SKM-1 treated with dmso at 0.1 percent for 144 hours (cell line): ENCODE data around the gene PRTG.
"Not testable (repeated sequence)": the region's sequence is repeated elsewhere in the genome, so short reads cannot be mapped to it uniquely, and the experiment has no call there.

Source experiments
- DNase-seq: peaks from one replicate; lab custom pipeline; 2025; ENCODE audit not compliant: unreplicated experiment; lab: John Stamatoyannopoulos, UW

PRTG gene

GRCh38 chr15:55649058-55649423 is 93.9 kb downstream of the PRTG start:
- no peak for DNase-seq

DNA sequence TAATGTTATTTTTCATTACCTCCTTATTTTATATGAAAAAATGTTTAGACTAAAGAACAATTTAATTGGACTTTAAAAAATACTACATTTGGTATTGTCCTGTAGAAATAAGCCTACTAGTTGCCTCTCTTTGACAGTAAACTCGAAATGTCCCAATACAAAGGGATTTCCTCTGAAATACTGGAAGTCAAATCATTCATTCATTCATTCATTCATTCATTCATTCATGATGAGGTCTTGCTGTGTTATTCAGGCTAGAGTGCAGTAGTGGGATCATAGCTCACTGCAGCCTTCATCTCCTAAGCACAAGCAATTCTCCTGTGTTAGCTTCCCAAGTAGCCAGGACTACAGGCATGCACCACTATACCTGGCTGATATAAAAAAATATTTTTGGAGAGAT is 104.2 kb downstream of the PRTG start:
- DNase-seq = no peak

DNA sequence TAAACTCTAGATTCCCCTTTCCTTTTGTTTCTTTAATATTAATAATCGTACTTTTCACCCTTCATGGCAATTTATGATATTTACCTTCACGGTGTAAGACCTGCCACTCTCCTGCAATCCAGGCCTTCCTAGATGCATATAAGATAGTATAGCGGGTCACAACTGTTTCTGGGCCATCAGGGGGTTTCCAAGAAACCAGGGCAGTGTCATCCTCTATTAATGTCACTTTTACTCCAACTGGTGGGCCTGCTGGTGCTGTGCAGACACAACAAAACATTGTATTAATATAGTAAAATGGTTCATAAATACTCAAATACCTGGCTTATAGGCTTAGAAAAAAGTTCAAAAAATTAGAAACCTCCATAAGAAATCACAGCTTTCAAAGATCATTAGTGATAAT is 105.9 kb downstream of the PRTG start:
- no peak for DNase-seq

DNA sequence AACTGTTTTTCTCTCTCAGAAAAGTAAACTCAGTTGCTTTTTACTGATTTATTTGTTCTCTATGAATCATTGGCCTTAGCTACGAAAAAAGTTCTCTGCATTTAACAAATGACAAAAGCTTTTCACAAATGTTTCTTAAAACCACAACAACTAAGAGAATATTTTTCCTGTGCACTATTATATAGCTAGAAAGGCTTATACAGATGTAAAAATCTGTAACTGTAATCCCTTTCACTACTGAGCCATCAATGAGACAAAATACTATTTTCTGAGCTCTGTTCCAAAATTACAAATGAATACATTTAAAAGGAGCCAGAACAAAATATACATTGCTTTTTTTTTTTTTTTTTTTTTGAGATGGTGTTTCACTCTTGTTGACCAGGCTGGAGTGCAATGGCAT is 109.2 kb downstream of the PRTG start:
- DNase-seq = no peak

DNA sequence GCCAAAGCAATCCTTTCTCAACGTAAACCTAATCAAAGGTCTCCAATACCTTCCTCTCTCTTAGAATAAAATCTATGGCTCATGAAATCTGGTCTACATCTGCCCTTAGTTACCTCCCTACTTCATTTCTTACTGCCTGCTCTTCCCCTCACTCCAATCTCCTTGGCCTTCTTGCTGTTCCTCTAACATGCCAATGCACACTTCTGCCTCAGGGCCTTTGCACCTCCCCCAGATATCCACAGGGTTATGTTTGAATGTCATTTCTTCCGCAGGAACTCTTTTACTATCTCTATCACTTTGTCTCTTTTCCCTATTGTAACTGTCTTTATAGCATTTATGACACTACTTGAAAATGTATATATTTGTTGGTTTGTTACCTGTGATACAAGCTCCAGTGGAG is 110.5 kb downstream of the PRTG start:
- no peak for DNase-seq

DNA sequence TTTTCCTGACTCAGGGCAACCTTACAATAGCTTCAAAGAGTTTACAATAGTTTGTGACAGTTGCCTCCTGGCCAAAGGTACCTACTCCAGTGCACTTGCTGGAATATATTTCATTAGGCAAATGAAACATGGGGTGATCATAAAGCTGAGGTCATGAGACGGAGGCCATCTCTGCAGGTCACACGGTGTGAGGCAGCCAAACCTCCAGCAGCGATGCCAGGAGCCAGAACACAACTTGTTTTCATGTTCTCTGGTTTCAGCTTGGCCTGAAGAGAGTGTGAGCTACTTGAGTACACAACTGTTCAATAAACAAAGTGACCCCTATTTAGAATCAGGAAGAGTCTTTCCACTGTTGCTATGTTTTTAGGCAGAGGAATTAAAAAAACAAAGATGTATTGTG is 112.1 kb downstream of the PRTG start:
- DNase-seq = no peak

GRCh38 chr15:55628369-55628730 is 114.6 kb downstream of the PRTG start:
- DNase-seq = no peak

DNA sequence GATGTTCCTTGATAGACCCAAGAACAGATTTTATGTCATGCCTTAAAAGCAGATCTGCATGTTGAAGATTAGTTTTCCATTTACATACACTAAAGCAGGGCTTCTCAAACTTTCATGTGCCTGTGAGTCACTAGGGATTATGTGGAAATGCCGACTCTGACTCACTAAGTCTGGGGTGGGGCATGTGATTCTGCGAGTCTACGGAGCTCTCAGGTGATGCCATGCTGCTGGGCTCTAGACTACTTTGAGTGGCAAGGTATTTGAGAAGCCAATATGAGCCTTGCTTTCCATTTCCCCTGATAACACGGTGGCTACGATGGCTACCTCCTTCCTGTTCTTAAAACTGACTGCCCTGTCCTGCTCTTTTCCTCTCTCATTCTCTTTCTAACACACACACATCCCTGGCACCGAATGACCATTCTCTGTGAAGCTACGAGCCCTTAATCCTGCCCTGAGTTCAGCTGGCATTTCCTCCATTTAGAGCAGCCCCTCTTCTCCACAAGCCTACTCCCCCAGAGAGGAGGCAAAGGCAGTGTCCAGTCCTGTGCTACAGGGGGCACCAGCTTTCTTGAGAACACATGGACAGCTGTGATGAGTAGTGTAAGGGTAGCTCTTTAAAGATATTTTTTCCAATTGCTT is 115.1 kb downstream of the PRTG start:
- no peak for DNase-seq

DNA sequence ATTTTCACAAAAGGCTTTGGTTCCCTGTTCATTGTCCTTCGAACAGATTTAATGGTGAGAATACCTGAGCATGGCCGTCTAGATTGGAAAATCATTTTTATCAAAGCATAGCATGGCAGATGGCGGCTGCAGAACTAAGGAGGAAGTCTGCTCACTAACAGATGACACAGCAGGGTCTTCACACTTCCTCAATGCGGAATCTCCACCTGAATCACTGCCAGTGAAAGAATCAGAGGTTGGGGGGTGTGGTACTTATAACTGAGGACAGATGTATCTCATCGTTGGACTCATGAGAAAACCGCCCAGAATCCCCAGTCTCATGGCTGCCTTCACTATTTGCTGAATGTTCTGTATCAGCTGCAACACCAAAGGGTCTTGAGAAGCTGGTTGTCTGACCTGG is 123.2 kb downstream of the PRTG start:
- DNase-seq = no peak

GRCh38 chr15:55618387-55618786 is 124.6 kb downstream of the PRTG start:
- no peak for DNase-seq

GRCh38 chr15:55615445-55615844 is 127.5 kb downstream of the PRTG start:
- no peak for DNase-seq

DNA sequence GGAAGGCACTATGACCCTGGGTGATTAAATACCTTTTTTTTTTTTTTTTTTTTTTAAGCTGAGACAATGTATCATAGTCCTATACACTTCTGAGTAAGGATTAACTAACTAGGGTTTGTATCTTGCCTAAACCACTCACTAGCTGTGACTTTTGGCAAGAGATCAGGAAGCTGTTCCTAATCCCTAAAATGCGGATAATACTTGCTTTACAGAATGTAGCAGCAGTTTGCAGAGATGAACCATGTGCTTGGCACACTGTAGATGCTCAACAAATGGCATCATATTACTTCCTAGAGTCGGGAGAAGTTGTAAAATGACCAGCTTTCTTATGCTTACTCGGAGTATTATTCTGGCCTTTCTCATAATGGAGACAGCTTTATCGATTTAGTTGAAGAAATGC is 129.2 kb downstream of the PRTG start:
- DNase-seq = no peak

- no peak for DNase-seq
Observed at GRCh38 chr15:55606214-55606613, 136.7 kb downstream of the PRTG start.

DNA sequence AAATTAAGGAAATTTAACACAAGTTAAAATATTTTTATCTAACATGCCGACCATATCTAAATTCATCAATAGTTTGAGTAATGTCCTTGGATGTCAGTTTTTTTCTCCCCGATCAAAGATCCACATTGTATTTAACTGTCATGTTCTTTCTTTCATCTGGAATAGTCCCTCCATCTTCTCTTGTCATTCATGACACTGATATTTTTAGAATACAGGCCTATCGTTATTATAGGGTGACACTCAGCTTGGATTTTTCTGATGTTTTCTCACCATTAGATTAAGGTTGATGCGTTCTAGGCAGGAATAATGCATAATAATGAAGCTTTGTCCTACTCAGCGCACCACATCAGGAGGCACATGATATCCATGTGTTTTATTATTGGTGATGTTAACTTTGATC is 141.6 kb downstream of the PRTG start:
- no peak for DNase-seq

GRCh38 chr15:55599439-55599838 is 143.5 kb downstream of the PRTG start:
- DNase-seq = no peak

GRCh38 chr15:55593019-55593418 is 149.9 kb downstream of the PRTG start:
- DNase-seq = not testable (repeated sequence)

GRCh38 chr15:55590788-55591187 is 152.2 kb downstream of the PRTG start:
- DNase-seq = no peak

DNA sequence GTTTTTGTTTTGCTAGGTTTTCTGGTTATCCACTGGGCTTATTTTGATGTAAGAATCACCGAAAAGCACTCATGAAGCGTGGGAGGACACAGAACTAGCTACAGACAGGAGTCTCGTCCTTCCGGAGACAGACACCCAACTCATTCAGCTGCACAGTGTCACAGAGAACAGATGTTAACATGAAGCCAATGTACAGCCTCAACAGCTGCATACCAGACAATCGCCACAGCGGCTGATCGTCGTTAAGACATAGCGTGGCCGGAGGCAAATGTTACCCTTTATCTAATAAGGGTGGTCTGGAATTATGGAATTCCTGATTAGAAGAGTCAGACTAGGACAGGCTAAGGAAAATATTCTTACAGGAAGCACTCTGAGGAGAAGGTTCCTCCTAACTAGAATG is 153.7 kb downstream of the PRTG start:
- DNase-seq = no peak

DNA sequence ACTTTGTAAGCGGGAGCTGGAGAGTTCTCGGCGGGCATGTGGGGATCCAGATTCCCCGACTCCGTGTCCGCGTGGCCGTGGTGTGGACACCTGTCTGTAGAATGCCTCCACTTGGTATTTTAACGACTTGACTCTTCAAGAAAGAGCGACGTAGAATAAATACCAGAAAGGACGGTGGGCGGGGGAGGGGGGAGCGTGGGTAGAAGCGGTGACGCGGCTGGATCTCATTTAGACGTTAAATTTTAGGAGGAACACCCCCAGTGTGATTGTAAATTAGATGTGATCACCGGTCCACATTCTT is 154.2 kb downstream of the PRTG start:
- DNase-seq = no peak

DNA sequence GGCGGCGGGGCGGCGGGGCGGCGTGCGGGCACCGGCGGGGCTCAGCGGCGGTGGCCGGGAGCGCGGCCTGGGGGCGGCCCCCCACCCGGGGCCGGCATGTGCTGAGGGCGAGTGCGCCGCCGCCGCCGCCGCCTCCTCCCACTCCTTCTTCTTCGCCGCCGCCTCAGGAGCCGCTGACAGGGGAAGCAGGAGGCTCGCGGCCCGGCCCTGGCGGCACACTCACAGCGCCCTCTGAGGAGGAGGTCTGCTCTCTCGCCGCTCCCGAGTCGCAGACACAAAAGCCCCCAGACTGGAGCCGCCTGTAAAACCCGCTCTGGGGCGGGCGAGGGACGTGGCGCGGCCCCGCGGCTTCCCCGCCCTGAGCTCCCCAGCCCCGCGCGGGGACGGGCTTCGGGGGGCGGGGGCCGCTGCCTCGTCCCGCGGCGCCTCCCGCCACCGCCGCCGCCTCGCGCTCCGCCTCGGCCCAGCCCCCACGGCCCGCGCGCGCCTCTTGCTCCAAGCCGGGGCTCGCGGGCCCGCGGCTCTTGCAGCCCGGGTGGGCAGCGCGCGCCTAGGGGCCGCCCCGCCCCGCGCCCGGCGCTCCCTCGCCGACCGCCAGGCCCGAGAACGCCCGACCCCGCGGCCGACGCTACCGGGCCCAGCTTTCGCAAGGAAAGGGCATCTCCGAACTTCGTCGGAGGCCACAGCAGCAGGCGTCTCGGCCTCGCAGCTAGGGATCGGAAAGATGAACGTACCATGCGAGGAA is 154.7 kb downstream of the PRTG start, which contains the start of gene PYGO1:
TSS of gene PYGO1 (minus strand) at position 276 of the 745 bp plus-strand sequence. CDS start 462 bp downstream, outside the sequence.
- peak; percentile 55 for DNase-seq

DNA sequence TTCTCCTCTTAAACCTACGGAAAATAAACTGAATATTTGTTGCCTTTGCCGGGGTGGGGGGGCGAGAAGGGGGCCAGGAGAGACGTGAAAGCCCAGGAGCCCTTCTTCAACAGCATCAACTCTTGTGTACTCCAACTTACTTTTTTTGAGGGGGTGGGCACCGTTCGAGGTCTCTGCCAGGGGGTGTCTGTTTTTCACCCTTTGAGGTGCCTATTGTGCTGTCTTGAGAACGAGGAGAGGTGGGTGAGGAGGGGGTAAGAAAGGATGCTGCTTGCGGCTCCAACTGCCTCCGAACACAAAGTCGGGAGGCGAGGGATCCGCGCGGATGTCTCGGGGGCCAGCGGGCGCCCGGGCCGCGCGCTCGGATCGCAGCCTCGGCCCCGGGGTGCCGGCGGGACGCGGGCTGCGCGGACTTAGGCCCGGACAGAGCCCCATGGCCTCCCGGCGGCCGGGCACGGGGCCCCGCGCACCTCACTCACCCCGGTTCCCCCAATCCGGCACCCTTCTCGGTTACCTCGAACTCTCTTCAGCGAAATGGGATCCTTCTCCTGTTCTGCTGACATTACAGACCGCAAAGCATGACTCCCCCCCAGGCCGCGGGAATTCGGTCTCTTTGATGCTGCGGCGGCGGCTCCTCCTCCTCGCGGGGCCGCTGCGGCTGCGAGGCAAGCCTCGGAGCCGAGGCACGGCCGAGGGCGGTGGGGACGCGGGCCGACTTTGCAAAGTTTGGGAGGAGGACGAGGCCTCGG is 155.5 kb downstream of the PRTG start:
- peak; percentile 23 for DNase-seq

- DNase-seq = no peak
Observed at GRCh38 chr15:55586808-55587207, 156.1 kb downstream of the PRTG start.
